Sigmoid colon (tissue), 4 donors: ENCODE measurements around the gene LANCL1.

Experiments used
- EP300 ChIP-seq, 4 donors: sonication (generic); formaldehyde crosslinking; IDR thresholded peaks; one replicate each; pipeline ENCODE4 v1.6.1; 2017; ENCODE audit warnings: antibody characterized with exemption in 4 of 4
- TF ChIP-seq, protein P1 (sequence below), 4 experiments: fragments of 450-650 bp in 3 of 4; fragments of 200-600 bp in 1 of 4; IDR thresholded peaks; one replicate each; pipeline ENCODE4 v1.5.1; 2016 to 2019; ENCODE audit warnings: antibody characterized with exemption in 4 of 4, mild to moderate bottlenecking in 3 of 4, moderate library complexity in 2 of 4

DNA sequence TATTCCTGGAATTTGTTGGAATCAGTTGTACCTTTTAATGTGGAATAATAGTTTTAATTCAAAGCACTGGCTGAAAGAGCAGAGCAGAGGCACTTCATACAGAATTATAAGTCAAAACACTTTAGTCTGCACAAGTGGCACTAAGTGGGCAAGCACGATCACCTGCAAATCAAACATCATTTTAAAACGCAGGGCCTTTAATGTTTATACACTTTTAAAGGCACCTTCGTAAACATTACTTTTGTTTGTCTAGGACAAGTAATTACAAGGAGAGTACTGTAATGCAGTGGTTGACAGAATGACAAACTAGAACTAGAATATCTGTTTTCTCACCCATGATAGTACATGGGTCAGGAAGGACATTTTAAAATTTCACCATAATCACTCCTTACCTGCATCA lies 36.4 kb downstream of the LANCL1 start:
- TF ChIP-seq, protein P1, sequence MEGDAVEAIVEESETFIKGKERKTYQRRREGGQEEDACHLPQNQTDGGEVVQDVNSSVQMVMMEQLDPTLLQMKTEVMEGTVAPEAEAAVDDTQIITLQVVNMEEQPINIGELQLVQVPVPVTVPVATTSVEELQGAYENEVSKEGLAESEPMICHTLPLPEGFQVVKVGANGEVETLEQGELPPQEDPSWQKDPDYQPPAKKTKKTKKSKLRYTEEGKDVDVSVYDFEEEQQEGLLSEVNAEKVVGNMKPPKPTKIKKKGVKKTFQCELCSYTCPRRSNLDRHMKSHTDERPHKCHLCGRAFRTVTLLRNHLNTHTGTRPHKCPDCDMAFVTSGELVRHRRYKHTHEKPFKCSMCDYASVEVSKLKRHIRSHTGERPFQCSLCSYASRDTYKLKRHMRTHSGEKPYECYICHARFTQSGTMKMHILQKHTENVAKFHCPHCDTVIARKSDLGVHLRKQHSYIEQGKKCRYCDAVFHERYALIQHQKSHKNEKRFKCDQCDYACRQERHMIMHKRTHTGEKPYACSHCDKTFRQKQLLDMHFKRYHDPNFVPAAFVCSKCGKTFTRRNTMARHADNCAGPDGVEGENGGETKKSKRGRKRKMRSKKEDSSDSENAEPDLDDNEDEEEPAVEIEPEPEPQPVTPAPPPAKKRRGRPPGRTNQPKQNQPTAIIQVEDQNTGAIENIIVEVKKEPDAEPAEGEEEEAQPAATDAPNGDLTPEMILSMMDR (IDR thresholded peaks at IDR 0.05), result no peak
- TF ChIP-seq EP300 (IDR thresholded peaks at IDR 0.05), result no peak
